ENCODE results near the gene KCNQ1OT1.

Gene KCNQ1OT1

GRCh38 chr11:2573240-2574042, 126.4 kb downstream of the KCNQ1OT1 start:
- no peak for DNase-seq (ENCODE audit: low read depth in 4 of 4, low spot score in 1 of 4)

- DNase-seq (ENCODE audit: low read depth in 4 of 4, low spot score in 1 of 4) = no peak
Observed at GRCh38 chr11:2572491-2573239, 127.1 kb downstream of the KCNQ1OT1 start.

- DNase-seq (ENCODE audit: low read depth in 4 of 4, low spot score in 1 of 4) = no peak
Observed at GRCh38 chr11:2571598-2572281, 128.1 kb downstream of the KCNQ1OT1 start.

GRCh38 chr11:2570841-2571597, 128.8 kb downstream of the KCNQ1OT1 start:
- DNase-seq (ENCODE audit: low read depth in 4 of 4, low spot score in 1 of 4) = no peak

GRCh38 chr11:2570211-2570811, 129.5 kb downstream of the KCNQ1OT1 start:
- no peak for DNase-seq (ENCODE audit: low read depth in 4 of 4, low spot score in 1 of 4)

GRCh38 chr11:2569731-2570210, 130.0 kb downstream of the KCNQ1OT1 start:
- DNase-seq (ENCODE audit: low read depth in 4 of 4, low spot score in 1 of 4) = no peak

- no peak for DNase-seq (ENCODE audit: low read depth in 4 of 4, low spot score in 1 of 4)
Observed at GRCh38 chr11:2569321-2569721, 130.5 kb downstream of the KCNQ1OT1 start.

- no peak for DNase-seq (ENCODE audit: low read depth in 4 of 4, low spot score in 1 of 4)
Observed at GRCh38 chr11:2567026-2567671, 132.6 kb downstream of the KCNQ1OT1 start.

- no peak for DNase-seq (ENCODE audit: low read depth in 4 of 4, low spot score in 1 of 4)
Observed at GRCh38 chr11:2566223-2567025, 133.4 kb downstream of the KCNQ1OT1 start.

- DNase-seq (ENCODE audit: low read depth in 4 of 4, low spot score in 1 of 4) = no peak
Observed at GRCh38 chr11:2565447-2566222, 134.2 kb downstream of the KCNQ1OT1 start.

GRCh38 chr11:2564588-2565425, 135.0 kb downstream of the KCNQ1OT1 start:
- DNase-seq (ENCODE audit: low read depth in 4 of 4, low spot score in 1 of 4) = no peak

- DNase-seq (ENCODE audit: low read depth in 4 of 4, low spot score in 1 of 4) = no peak
Observed at GRCh38 chr11:2564008-2564530, 135.7 kb downstream of the KCNQ1OT1 start.

- DNase-seq (ENCODE audit: low read depth in 4 of 4, low spot score in 1 of 4) = no peak
Observed at GRCh38 chr11:2563213-2564007, 136.4 kb downstream of the KCNQ1OT1 start.

GRCh38 chr11:2562890-2563212, 136.9 kb downstream of the KCNQ1OT1 start:
- no peak for DNase-seq (ENCODE audit: low read depth in 4 of 4, low spot score in 1 of 4)

- DNase-seq (ENCODE audit: low read depth in 4 of 4, low spot score in 1 of 4) = no peak
Observed at GRCh38 chr11:2561696-2562581, 137.9 kb downstream of the KCNQ1OT1 start.

Measured in stimulated activated CD4-positive, alpha-beta T cell treated with anti-CD3 and anti-CD28 coated beads, Interleukin-1b, Interleukin-23, amount 100 ng/mL, for 24 hours (primary cell).